HepG2 (cell line): ENCODE measurements around the gene TBX6. TPM values are rescaled to one million over a fixed set of nuclear protein-coding genes. Genes with fewer than 3 reads are reported as not detected.

Source experiments
- MZF1 ChIP-seq: sonication (generic); formaldehyde crosslinking; IDR thresholded peaks from 2 replicates; pipeline ENCODE4 v1.8.1; 2023; ENCODE audit warnings: mild to moderate bottlenecking, missing genetic modification reagents, borderline replicate concordance
- PAWR ChIP-seq: sonication (generic); formaldehyde crosslinking; IDR thresholded peaks from 2 replicates; pipeline ENCODE4 v1.4.0; 2020; ENCODE audit warnings: missing genetic modification reagents, mild to moderate bottlenecking, borderline replicate concordance
- XBP1 ChIP-seq: sonication (generic); formaldehyde crosslinking; IDR thresholded peaks from 2 replicates; pipeline ENCODE4 v1.5.0; 2020; ENCODE audit warnings: missing genetic modification reagents
- ZNF747 ChIP-seq: sonication (generic); formaldehyde crosslinking; IDR thresholded peaks from 2 replicates; pipeline ENCODE4 v1.8.1; 2023; ENCODE audit warnings: missing genetic modification reagents, mild to moderate bottlenecking, borderline replicate concordance
- ZNF780A ChIP-seq: sonication (generic); formaldehyde crosslinking; IDR thresholded peaks from 2 replicates; pipeline ENCODE4 v1.8.0; 2022; ENCODE audit warnings: mild to moderate bottlenecking, missing genetic modification reagents, moderate library complexity
- ZSCAN31 ChIP-seq: sonication (generic); formaldehyde crosslinking; IDR thresholded peaks from 2 replicates; pipeline ENCODE4 v1.5.0; 2020; ENCODE audit warnings: low read depth, mild to moderate bottlenecking, missing genetic modification reagents
- polyA plus RNA-seq, 8 experiments: library from polyadenylated mRNA; depleted of rRNA in 3 of 8; stranded (reverse) in 7 of 8; unstranded in 1 of 8; fragments of >200 nt; fragmentation: Illumina TruSeq in 4 of 8; extraction: Trizol in 4 of 8; gene quantifications; 2 replicates each; pipeline versions ENCODE4 v1.2.1 to v1.2.3, GENCODE V29; 2011 to 2016; ENCODE audit warnings: low read depth in 4 of 8, missing spikeins in 1 of 8, mixed read lengths in 1 of 8; ENCODE audit not compliant: insufficient read depth in 1 of 8
- total RNA-seq, 5 experiments: library from RNA; depleted of rRNA; stranded (reverse); fragments of >200 nt; fragmentation: Illumina TruSeq; extraction: Trizol; gene quantifications; 2 replicates each; pipeline ENCODE4 v1.2.3, GENCODE V29; 2016; ENCODE audit warnings: low read depth in 1 of 5
- TF ChIP-seq, protein P1 (sequence below): sonication (generic); formaldehyde crosslinking; IDR thresholded peaks from 2 replicates; pipeline ENCODE4 v1.5.1; 2020; ENCODE audit warnings: missing genetic modification reagents, mild to moderate bottlenecking, borderline replicate concordance
- TF ChIP-seq, protein P2 (sequence below): sonication (generic); formaldehyde crosslinking; IDR thresholded peaks from 2 replicates; pipeline ENCODE4 v1.4.0; 2020; ENCODE audit warnings: missing genetic modification reagents
- TF ChIP-seq, protein P3 (sequence below): sonication (generic); formaldehyde crosslinking; IDR thresholded peaks from 2 replicates; pipeline ENCODE4 v1.9.0; 2021; ENCODE audit warnings: missing genetic modification reagents, mild to moderate bottlenecking, borderline replicate concordance
- TF ChIP-seq, protein P4 (sequence below), 2 experiments: fragments of 450-650 bp in 1 of 2; sonication (generic) in 1 of 2; formaldehyde crosslinking in 1 of 2; IDR thresholded peaks; 2 replicates each; pipeline versions ENCODE4 v1.6.1 to v1.8.0; 2016 to 2022; ENCODE audit warnings: antibody characterized with exemption in 1 of 2, mild to moderate bottlenecking in 1 of 2, missing genetic modification reagents in 1 of 2

TBX6 gene
- total and polyA plus RNA-seq, 2 of the 13 experiments (the other 11 are each of a cell fraction or from before 2014, with no cell fraction given): 0.24 to 0.42 TPM

DNA sequence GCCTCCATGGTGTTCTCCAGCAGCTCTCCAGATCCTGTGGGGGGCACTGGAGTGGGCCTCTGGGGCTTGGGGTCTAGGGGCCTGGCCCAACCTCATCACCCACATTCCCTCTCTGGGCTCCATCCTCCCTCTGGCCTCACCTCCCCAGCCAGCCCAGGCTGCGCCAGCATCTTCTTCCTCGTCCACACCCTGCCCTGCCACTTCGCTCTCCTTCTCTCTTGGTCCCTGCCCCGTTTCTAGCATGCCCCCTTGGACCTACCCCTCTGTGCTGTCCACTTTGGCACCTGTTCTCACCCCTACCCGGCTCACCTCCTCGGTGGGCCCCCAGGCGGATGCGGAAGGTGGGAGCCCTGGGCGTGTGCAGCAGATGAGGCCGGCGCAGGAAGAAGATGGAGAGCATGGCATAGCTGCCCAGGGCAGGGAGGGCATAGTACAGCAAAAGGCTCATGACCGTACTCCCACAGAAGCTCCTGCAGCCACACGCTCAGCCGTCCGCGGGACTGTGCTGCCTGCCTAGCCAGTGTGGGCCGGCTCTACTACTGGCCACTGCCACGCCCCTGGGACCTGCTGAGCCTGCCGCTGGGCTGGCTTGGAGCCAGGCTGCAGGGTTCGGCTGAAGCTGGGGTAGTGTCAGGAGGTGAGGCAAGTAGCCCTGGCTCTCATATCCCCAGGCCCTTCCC lies 21.4 kb upstream of the TBX6 start, which contains the start of gene GDPD3 (continued):
- TF ChIP-seq, protein P1, sequence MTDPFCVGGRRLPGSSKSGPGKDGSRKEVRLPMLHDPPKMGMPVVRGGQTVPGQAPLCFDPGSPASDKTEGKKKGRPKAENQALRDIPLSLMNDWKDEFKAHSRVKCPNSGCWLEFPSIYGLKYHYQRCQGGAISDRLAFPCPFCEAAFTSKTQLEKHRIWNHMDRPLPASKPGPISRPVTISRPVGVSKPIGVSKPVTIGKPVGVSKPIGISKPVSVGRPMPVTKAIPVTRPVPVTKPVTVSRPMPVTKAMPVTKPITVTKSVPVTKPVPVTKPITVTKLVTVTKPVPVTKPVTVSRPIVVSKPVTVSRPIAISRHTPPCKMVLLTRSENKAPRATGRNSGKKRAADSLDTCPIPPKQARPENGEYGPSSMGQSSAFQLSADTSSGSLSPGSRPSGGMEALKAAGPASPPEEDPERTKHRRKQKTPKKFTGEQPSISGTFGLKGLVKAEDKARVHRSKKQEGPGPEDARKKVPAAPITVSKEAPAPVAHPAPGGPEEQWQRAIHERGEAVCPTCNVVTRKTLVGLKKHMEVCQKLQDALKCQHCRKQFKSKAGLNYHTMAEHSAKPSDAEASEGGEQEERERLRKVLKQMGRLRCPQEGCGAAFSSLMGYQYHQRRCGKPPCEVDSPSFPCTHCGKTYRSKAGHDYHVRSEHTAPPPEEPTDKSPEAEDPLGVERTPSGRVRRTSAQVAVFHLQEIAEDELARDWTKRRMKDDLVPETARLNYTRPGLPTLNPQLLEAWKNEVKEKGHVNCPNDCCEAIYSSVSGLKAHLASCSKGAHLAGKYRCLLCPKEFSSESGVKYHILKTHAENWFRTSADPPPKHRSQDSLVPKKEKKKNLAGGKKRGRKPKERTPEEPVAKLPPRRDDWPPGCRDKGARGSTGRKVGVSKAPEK: peak; percentile 62; the same call in 1 of the 2 replicates
- TF ChIP-seq, protein P2, sequence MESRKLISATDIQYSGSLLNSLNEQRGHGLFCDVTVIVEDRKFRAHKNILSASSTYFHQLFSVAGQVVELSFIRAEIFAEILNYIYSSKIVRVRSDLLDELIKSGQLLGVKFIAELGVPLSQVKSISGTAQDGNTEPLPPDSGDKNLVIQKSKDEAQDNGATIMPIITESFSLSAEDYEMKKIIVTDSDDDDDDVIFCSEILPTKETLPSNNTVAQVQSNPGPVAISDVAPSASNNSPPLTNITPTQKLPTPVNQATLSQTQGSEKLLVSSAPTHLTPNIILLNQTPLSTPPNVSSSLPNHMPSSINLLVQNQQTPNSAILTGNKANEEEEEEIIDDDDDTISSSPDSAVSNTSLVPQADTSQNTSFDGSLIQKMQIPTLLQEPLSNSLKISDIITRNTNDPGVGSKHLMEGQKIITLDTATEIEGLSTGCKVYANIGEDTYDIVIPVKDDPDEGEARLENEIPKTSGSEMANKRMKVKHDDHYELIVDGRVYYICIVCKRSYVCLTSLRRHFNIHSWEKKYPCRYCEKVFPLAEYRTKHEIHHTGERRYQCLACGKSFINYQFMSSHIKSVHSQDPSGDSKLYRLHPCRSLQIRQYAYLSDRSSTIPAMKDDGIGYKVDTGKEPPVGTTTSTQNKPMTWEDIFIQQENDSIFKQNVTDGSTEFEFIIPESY (CRISPR knock-in tag): peak; percentile 95
- TF ChIP-seq ZSCAN31 (CRISPR knock-in tag) (0 out of 2 replicates have a peak, but pooled peaks have one; percentile 41), ZNF747 (peak; percentile 18), PAWR (CRISPR knock-in tag) (no peak), XBP1 (no peak), MZF1 (no peak), ZNF780A (CRISPR knock-in tag) (no peak)
- TF ChIP-seq, protein P3, sequence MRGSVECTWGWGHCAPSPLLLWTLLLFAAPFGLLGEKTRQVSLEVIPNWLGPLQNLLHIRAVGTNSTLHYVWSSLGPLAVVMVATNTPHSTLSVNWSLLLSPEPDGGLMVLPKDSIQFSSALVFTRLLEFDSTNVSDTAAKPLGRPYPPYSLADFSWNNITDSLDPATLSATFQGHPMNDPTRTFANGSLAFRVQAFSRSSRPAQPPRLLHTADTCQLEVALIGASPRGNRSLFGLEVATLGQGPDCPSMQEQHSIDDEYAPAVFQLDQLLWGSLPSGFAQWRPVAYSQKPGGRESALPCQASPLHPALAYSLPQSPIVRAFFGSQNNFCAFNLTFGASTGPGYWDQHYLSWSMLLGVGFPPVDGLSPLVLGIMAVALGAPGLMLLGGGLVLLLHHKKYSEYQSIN (CRISPR knock-in tag): no peak
- TF ChIP-seq, protein P4, sequence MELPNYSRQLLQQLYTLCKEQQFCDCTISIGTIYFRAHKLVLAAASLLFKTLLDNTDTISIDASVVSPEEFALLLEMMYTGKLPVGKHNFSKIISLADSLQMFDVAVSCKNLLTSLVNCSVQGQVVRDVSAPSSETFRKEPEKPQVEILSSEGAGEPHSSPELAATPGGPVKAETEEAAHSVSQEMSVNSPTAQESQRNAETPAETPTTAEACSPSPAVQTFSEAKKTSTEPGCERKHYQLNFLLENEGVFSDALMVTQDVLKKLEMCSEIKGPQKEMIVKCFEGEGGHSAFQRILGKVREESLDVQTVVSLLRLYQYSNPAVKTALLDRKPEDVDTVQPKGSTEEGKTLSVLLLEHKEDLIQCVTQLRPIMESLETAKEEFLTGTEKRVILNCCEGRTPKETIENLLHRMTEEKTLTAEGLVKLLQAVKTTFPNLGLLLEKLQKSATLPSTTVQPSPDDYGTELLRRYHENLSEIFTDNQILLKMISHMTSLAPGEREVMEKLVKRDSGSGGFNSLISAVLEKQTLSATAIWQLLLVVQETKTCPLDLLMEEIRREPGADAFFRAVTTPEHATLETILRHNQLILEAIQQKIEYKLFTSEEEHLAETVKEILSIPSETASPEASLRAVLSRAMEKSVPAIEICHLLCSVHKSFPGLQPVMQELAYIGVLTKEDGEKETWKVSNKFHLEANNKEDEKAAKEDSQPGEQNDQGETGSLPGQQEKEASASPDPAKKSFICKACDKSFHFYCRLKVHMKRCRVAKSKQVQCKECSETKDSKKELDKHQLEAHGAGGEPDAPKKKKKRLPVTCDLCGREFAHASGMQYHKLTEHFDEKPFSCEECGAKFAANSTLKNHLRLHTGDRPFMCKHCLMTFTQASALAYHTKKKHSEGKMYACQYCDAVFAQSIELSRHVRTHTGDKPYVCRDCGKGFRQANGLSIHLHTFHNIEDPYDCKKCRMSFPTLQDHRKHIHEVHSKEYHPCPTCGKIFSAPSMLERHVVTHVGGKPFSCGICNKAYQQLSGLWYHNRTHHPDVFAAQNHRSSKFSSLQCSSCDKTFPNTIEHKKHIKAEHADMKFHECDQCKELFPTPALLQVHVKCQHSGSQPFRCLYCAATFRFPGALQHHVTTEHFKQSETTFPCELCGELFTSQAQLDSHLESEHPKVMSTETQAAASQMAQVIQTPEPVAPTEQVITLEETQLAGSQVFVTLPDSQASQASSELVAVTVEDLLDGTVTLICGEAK (IDR thresholded peaks at IDR 0.05): no peak
- TF ChIP-seq, protein P4 (CRISPR knock-in tag; IDR thresholded peaks at IDR 0.05): no peak
